ENCODE data around the gene FBXL17. TPM values are rescaled to one million over a fixed set of nuclear protein-coding genes. Genes with fewer than 3 reads are reported as not detected.
A peak's percentile ranks its signal among the peaks of the same experiment; 100 is the strongest.

Gene FBXL17
- total RNA-seq, 4 donors from 2014 or later, result 10.7 to 31.6 (median 22.1) TPM

DNA sequence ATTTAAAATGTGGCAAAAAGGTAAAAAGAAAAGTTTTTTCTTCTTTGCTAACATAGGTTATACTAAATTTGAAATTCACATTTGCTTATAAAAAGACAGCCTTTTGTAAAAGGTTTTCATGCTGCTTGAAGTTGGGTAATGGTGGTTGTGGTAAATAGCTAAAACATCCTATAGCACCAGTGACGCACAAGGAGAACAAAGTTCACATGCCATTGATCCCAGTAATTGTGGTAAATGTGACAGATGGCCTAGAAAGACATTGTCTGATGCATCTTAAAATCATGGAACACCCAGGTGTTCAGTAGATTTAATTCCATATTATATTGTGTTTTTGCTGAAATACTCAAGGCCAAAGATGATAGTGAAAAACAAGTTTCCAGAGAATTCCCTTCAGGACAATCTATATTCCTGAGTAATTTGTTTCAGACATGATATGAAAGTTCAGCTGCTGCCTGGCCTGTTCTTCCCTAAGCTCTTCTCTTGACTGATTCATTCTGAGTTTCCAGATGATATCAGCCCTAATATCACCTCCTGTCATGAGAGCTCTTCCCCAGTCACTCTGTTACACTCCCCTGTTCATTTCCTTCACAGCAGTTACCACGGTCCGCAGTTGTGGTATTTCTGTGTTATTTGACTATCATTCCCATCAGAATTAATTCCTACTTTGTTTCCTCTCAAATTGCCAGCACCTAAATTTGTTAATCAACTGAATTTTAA, 4.6 kb upstream of the FBXL17 start:
- H3K27ac ChIP-seq, result no peak overlapping the region
- peaks cover 0 to 12% (median 0%) of the 10 kb centered on the region in 4 donors for H3K4me1 ChIP-seq
- no peaks in the 10 kb centered on the region for H3K27me3 ChIP-seq
- no peaks in the 10 kb centered on the region for H3K36me3 ChIP-seq
- H3K9me3 ChIP-seq, result no peaks in the 10 kb centered on the region
- DNase-seq, result peak in 1 of 3 donors; percentile 56
- TF ChIP-seq, protein P1, sequence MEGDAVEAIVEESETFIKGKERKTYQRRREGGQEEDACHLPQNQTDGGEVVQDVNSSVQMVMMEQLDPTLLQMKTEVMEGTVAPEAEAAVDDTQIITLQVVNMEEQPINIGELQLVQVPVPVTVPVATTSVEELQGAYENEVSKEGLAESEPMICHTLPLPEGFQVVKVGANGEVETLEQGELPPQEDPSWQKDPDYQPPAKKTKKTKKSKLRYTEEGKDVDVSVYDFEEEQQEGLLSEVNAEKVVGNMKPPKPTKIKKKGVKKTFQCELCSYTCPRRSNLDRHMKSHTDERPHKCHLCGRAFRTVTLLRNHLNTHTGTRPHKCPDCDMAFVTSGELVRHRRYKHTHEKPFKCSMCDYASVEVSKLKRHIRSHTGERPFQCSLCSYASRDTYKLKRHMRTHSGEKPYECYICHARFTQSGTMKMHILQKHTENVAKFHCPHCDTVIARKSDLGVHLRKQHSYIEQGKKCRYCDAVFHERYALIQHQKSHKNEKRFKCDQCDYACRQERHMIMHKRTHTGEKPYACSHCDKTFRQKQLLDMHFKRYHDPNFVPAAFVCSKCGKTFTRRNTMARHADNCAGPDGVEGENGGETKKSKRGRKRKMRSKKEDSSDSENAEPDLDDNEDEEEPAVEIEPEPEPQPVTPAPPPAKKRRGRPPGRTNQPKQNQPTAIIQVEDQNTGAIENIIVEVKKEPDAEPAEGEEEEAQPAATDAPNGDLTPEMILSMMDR (IDR thresholded peaks at IDR 0.05), result no peak
- TF ChIP-seq POLR2A (IDR thresholded peaks at IDR 0.05), result no peak
- H3K4me3 ChIP-seq, result no peak overlapping the region

DNA sequence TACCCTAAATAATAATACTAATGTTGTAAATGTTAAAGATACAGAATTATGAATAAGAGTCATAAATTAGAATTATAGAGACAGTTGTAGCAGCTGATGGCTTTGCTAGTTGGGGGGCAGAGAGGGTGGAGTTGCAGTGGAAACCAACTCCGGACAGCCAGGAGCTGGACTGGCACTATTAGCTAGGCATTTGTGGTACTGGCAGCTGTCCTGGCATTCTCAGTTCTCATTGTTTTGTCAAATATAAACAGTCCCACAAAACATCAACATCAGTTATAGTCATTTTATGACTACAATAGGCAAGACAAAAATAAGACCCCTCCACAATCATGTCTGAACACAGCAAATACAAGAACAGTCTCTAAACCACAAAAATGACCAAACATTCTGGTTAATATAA, 2.8 kb upstream of the FBXL17 start:
- H3K36me3 ChIP-seq, result no peaks in the 10 kb centered on the region
- DNase-seq, result no peak

DNA sequence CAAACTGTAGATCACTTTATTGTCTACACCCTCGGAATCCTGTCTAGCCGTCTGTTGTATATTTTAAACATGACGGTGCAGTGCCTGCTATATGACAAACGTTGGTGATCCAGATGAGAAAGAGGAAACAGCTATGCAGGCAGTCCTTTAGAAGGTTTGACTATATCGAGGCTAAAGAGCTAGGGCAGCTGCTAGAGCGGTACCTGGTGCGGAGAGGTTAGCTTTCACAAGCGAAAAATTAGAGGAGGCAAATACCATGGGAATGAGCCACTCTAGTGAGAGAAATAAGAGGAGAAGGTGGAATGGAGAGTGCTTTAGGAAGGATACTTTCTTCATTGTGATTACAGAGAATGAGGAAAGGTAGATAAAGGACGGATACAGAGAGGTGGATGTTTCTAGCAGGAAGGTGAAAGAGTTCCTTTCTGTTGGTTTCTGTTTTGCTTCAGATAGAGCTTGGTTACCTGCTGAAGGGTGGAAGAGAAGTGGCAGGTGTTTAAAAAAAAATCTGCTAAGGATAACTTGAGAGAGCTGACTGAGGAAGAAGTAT, 959 bp upstream of the FBXL17 start:
- Histone ChIP-seq H3K4me3 (peak overlapping the region; percentile 80 to 94 (median 86)), H3K36me3 (no peaks in the 10 kb centered on the region), H3K27ac (peak overlapping the region; percentile 99 to 100 (median 100)), H3K27me3 (no peaks in the 10 kb centered on the region), H3K4me1 (peaks cover 0 to 28% (median 5%) of the 10 kb centered on the region in 4 donors), H3K9me3 (no peaks in the 10 kb centered on the region)
- no peak for TF ChIP-seq POLR2A (IDR thresholded peaks at IDR 0.05)
- TF ChIP-seq, protein P1 (IDR thresholded peaks at IDR 0.05), result no peak
- DNase-seq, result peak in 1 of 3 donors; percentile 17

More for the DNA sequence above, 2.8 kb upstream of the FBXL17 start:
- H3K9me3 ChIP-seq, result no peaks in the 10 kb centered on the region
- no peak overlapping the region for H3K27ac ChIP-seq
- TF ChIP-seq, protein P1 (IDR thresholded peaks at IDR 0.05), result no peak
- no peak for TF ChIP-seq POLR2A (IDR thresholded peaks at IDR 0.05)
- no peak overlapping the region for H3K4me3 ChIP-seq
- no peaks in the 10 kb centered on the region for H3K27me3 ChIP-seq
- H3K4me1 ChIP-seq, result peaks cover 0 to 15% (median 2%) of the 10 kb centered on the region in 4 donors

DNA sequence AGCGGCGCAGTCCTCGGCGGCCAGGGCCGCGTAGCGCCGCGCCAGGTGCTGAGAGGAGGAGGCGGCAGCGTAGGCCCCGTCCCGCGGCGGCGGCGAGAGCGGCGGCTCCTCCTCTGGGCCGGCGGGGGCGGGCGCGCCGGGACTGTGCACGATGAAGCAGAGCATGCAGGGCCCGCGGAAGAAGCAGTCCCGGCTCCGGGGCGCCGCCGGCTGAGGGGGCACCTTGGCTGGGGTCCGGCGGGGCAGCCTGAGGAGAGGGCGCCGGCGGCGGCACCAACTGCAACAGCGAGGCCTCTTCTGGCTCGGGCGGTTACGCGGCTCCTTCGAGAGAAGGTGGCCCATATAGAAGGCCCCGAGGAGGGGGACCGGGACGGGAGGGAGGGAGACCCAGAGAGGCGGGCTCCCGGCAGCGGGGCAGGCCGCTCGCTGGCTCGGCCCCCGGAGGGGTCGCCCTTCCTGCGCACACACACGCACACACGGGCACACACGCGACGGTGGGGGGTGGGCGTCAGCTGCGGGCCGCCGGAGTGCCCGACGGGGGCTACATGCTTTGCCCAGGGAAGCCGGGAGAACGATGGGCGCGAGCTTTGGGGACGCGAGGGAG, 446 bp downstream of the FBXL17 start:
- DNase-seq, result peak; percentile 68 to 90 (median 90)
- H3K4me3 ChIP-seq, result peak overlapping the region; percentile 80 to 94 (median 86)
- no peaks in the 10 kb centered on the region for H3K36me3 ChIP-seq
- TF ChIP-seq, protein P1 (IDR thresholded peaks at IDR 0.05), result peak in 1 of 6 experiments; percentile 3
- TF ChIP-seq POLR2A (IDR thresholded peaks at IDR 0.05), result peak; percentile 29 to 80
- H3K27me3 ChIP-seq, result no peaks in the 10 kb centered on the region
- H3K9me3 ChIP-seq, result peaks cover 0 to 3% (median 0%) of the 10 kb centered on the region in 4 donors
- peaks cover 0 to 28% (median 5%) of the 10 kb centered on the region in 4 donors for H3K4me1 ChIP-seq
- peak overlapping the region; percentile 99 to 100 (median 100) for H3K27ac ChIP-seq

DNA sequence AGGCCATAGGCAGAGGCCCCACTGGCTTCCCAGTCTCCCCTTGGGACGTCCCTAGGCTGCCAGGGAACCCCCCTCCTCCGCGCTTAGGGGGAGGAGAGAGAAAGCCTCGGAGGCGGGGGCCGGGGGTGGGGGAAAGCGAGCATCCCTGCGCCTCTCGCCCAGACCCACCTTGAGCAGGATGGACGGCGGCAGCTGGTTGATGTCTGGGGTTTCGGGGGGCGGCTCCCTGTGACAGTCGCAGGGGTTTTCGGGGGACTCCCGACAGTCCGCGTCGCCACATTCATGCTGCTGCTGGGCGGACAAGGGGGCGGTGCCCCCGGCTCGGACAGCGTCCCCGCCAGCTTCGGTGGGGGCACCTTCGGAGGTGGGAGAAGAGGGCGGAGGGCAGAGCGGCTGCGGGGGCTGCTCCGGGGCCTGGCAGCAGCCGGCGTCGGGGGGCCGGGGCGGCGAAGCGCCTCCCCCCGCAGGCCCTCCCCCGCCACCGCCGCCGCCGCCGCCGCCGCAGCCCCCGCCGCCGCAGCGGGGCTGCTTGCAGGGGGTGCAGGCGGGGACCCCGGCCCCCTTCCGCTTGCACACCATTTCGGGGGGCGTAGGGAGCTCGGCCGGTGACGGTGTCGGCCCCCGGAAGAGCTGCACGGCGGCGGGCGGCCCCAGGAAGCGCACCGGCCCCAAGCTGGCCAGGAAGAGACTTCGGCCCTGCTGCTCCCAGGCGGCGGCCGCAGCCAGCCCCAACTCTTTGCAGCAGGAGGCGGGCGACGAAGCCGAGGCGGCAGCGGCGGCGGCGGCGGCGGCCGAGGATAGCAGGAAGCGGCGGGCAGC, 1.2 kb downstream of the FBXL17 start:
- H3K27me3 ChIP-seq, result no peaks in the 10 kb centered on the region
- TF ChIP-seq, protein P1 (IDR thresholded peaks at IDR 0.05), result no peak
- no peak for TF ChIP-seq POLR2A (IDR thresholded peaks at IDR 0.05)
- peak; percentile 62 to 69 (median 65) for DNase-seq
- peak overlapping the region; percentile 99 to 100 (median 100) for H3K27ac ChIP-seq
- H3K36me3 ChIP-seq, result no peaks in the 10 kb centered on the region
- peaks cover 0 to 10% (median 0%) of the 10 kb centered on the region in 4 donors for H3K9me3 ChIP-seq
- peak overlapping the region; percentile 80 to 94 (median 86) for H3K4me3 ChIP-seq
- peaks cover 0 to 28% (median 5%) of the 10 kb centered on the region in 4 donors for H3K4me1 ChIP-seq

All from Peyer's patch (tissue), 4 donors.